SK-N-SH (cell line): Measurements from ENCODE around the gene DGCR2. TPM values are rescaled to one million over a fixed set of nuclear protein-coding genes. Genes with fewer than 3 reads are reported as not detected.

ENCODE experiments used
- CTCF ChIA-PET: fragments of 300-600, 350-600 bp; formaldehyde crosslinking; extraction: SDS; loops from one replicate; lab custom pipeline; 2021; lab: Yijun Ruan, JAX
- POLR2A ChIA-PET: fragments of 350-600 bp; sonication (Branson Sonifier 250); formaldehyde crosslinking; extraction: SDS; loops from one replicate; lab custom pipeline; 2020; ENCODE audit warnings: antibody characterized with exemption, inconsistent platforms; lab: Yijun Ruan, JAX
- DNase-seq: peaks from one replicate; pipeline ENCODE4 v3.0.0; 2012
- H2AFZ ChIP-seq: fragments of 200-600 bp; sonication (generic); 2 replicates; pipeline ENCODE4 v1.8.1; 2016; ENCODE audit warnings: antibody characterized with exemption, mild to moderate bottlenecking, low read depth
- H3F3A ChIP-seq: fragments of 200-600 bp; sonication (generic); replicated peaks from 2 replicates; pipeline ENCODE3; 2016; ENCODE audit warnings: antibody characterized with exemption, mild to moderate bottlenecking; ENCODE audit not compliant: insufficient read depth
- H3K27ac ChIP-seq, 2 experiments: fragments of 200-500 bp in 1 of 2; fragments of 200-600 bp in 1 of 2; sonication (Bioruptor generic) in 1 of 2; sonication (generic), shearing (Covaris generic) in 1 of 2; 2 replicates each; pipeline versions ENCODE4 v1.5.1 to v1.6.1; 2014 to 2016; ENCODE audit warnings: low read depth in 2 of 2, inconsistent platforms in 1 of 2, low read length in 1 of 2, mild to moderate bottlenecking in 1 of 2, mixed read lengths in 1 of 2
- H3K27me3 ChIP-seq: fragments of 200-600 bp; sonication (generic), shearing (Covaris generic); 2 replicates; pipeline ENCODE4 v1.6.1; 2016; ENCODE audit warnings: mixed run types; ENCODE audit not compliant: insufficient read depth
- H3K36me3 ChIP-seq, 2 experiments: fragments of 200-500 bp in 1 of 2; fragments of 200-600 bp in 1 of 2; sonication (Bioruptor generic) in 1 of 2; sonication (generic) in 1 of 2; replicated peaks in 1 of 2; 2 replicates each; pipeline versions ENCODE3 to v1.5.1; 2014 to 2016; ENCODE audit warnings: low read length in 1 of 2, mild to moderate bottlenecking in 1 of 2; ENCODE audit not compliant: insufficient read depth in 2 of 2, control insufficient read depth in 1 of 2
- H3K4me1 ChIP-seq, 2 experiments: fragments of 200-500 bp in 1 of 2; fragments of 200-600 bp in 1 of 2; sonication (Bioruptor generic) in 1 of 2; sonication (generic), shearing (Covaris generic) in 1 of 2; 2 replicates each; pipeline versions ENCODE4 v1.5.1 to v1.6.1; 2014 to 2016; ENCODE audit warnings: low read depth in 1 of 2, low read length in 1 of 2, mixed run types in 1 of 2; ENCODE audit not compliant: insufficient read depth in 2 of 2, control insufficient read depth in 1 of 2
- H3K4me2 ChIP-seq: fragments of 200-600 bp; sonication (generic), shearing (Covaris generic); 2 replicates; pipeline ENCODE4 v1.6.1; 2017; ENCODE audit warnings: mixed run types
- H3K4me3 ChIP-seq, 2 experiments: fragments of 200-500 bp in 1 of 2; fragments of 200-600 bp in 1 of 2; sonication (Bioruptor generic) in 1 of 2; sonication (generic), shearing (Covaris generic) in 1 of 2; 2 replicates each; pipeline versions ENCODE4 v1.5.1 to v1.8.1; 2014 to 2016; ENCODE audit warnings: low read depth in 2 of 2, inconsistent platforms in 1 of 2, low read length in 1 of 2, mild to moderate bottlenecking in 1 of 2, mixed read lengths in 1 of 2, moderate library complexity in 1 of 2
- H3K79me2 ChIP-seq: fragments of 200-600 bp; sonication (generic); 2 replicates; pipeline ENCODE4 v1.8.1; 2017; ENCODE audit warnings: mild to moderate bottlenecking; ENCODE audit not compliant: insufficient read depth
- H3K9ac ChIP-seq: fragments of 200-600 bp; sonication (generic); 2 replicates; pipeline ENCODE4 v1.6.1; 2017; ENCODE audit warnings: mixed run types
- H3K9me2 ChIP-seq: fragments of 200-600 bp; sonication (generic); 2 replicates; pipeline ENCODE4 v1.6.1; 2017; ENCODE audit warnings: mixed run types
- H3K9me3 ChIP-seq: fragments of 200-600 bp; sonication (generic); 2 replicates; pipeline ENCODE4 v1.6.1; 2017; ENCODE audit warnings: mixed run types, mild to moderate bottlenecking, moderate library complexity
- H4K20me1 ChIP-seq: fragments of 200-600 bp; sonication (generic); 2 replicates; pipeline ENCODE4 v1.6.1; 2017; ENCODE audit warnings: mild to moderate bottlenecking, mixed run types; ENCODE audit not compliant: insufficient read depth
- EP300 ChIP-seq, 2 experiments: IDR thresholded peaks; 2 replicates each; pipeline versions ENCODE4 v1.4.0 to v1.6.1; 2012; ENCODE audit warnings: borderline replicate concordance in 1 of 2, low read depth in 1 of 2, low read length in 1 of 2
- FOSL2 ChIP-seq: IDR thresholded peaks from 2 replicates; pipeline ENCODE4 v1.4.0; 2012; ENCODE audit warnings: low read depth, mild to moderate bottlenecking, moderate library complexity, borderline replicate concordance
- FOXM1 ChIP-seq: IDR thresholded peaks from 2 replicates; pipeline ENCODE4 v1.4.0; 2012; ENCODE audit warnings: low read depth, mild to moderate bottlenecking
- GABPA ChIP-seq: IDR thresholded peaks from 2 replicates; pipeline ENCODE4 v1.4.0; 2012; ENCODE audit warnings: low read depth, mild to moderate bottlenecking
- JUND ChIP-seq: IDR thresholded peaks from 2 replicates; pipeline ENCODE4 v1.4.0; 2012
- POLR2AphosphoS5 ChIP-seq: IDR thresholded peaks from 2 replicates; pipeline ENCODE4 v1.6.1; 2012; ENCODE audit warnings: low read depth, low read length
- RCOR1 ChIP-seq: fragments of 150-350 bp; IDR thresholded peaks from 2 replicates; pipeline ENCODE4 v1.6.1; 2017; ENCODE audit warnings: antibody characterized with exemption, low read length
- RXRA ChIP-seq: IDR thresholded peaks from 2 replicates; pipeline ENCODE4 v1.4.0; 2012; ENCODE audit warnings: low read depth, mild to moderate bottlenecking, borderline replicate concordance
- SMC3 ChIP-seq: IDR thresholded peaks from 2 replicates; pipeline ENCODE4 v1.6.1; 2012; ENCODE audit warnings: low read depth, low read length, improper control_type of control experiment
- YY1 ChIP-seq: IDR thresholded peaks from 2 replicates; pipeline ENCODE4 v1.4.0; 2012; ENCODE audit warnings: low read depth, mild to moderate bottlenecking
- WGBS: methylation state at CpG from one replicate; pipeline ENCODE4 v1.1.6; 2017; ENCODE audit warnings: low lambda C conversion rate; 5-methylcytosine and 5-hydroxymethylcytosine counted together
- polyA plus RNA-seq, 3 experiments: library from polyadenylated mRNA; depleted of rRNA; stranded (reverse); fragments of >200 nt; gene quantifications; 2 replicates each; pipeline ENCODE4 v1.2.3, GENCODE V29; 2012
- TF ChIP-seq, protein P1 (sequence below): IDR thresholded peaks from 2 replicates; pipeline ENCODE4 v1.4.0; 2012; ENCODE audit warnings: low read depth, borderline replicate concordance
- TF ChIP-seq, protein P2 (sequence below): IDR thresholded peaks from 2 replicates; pipeline ENCODE4; 2012
- TF ChIP-seq, protein P3 (sequence below): fragments of 150-350 bp; IDR thresholded peaks from 2 replicates; pipeline ENCODE4 v1.6.1; 2017; ENCODE audit warnings: antibody characterized with exemption, low read length, low read depth, borderline replicate concordance
- TF ChIP-seq, protein P4 (sequence below): fragments of 200-600 bp; sonication (generic); IDR thresholded peaks from 2 replicates; pipeline ENCODE4 v1.6.1; 2017; ENCODE audit warnings: antibody characterized with exemption, mild to moderate bottlenecking, moderate library complexity
- TF ChIP-seq, protein P5 (sequence below): fragments of 150-350 bp; IDR thresholded peaks from 2 replicates; pipeline ENCODE4 v1.6.1; 2016; ENCODE audit warnings: mild to moderate bottlenecking, low read depth, low read length
- TF ChIP-seq, protein P6 (sequence below): IDR thresholded peaks from 2 replicates; pipeline ENCODE4 v1.4.0; 2012; ENCODE audit warnings: low read depth

DGCR2 gene
- polyA plus RNA-seq, 1 of the 3 experiments (the other 2 are of a cell fraction), result 30.4 TPM

DNA sequence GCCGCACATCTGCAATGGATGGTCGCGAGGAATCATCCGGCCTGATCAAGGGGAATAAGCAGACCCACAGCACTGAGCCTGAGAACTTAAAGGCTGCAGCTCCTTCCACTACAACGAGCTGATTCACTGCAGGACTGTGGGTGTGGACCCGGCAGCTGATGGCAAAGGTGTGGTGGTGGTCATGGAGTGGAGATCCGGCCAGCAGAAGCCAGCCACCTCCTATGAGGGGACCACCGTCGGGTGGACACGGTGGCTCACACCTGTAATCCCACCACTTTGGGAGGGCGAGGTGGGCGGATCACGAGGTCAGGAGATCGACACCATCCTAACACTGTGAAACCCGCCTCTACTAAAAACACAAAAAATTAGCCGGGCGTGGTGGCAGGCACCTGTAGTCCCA is 66.4 kb downstream of the DGCR2 start:
- Histone ChIP-seq H3K36me3 (peaks cover 8 to 37% of the 10 kb centered on the region in 2 experiments), H3K79me2 (no peaks in the 10 kb centered on the region), H3K4me1 (peaks cover 0 to 5% of the 10 kb centered on the region in 2 experiments; a peak in 1 of 4 replicates), H3K27ac (no peak overlapping the region), H3F3A (no peaks in the 10 kb centered on the region), H3K9me2 (no peaks in the 10 kb centered on the region), H3K9me3 (no peaks in the 10 kb centered on the region), H3K9ac (no peak overlapping the region), H3K4me2 (no peak overlapping the region), H2AFZ (no peak overlapping the region), H3K27me3 (no peaks in the 10 kb centered on the region), H3K4me3 (no peak overlapping the region), H4K20me1 (no peaks in the 10 kb centered on the region)
- TF ChIP-seq GABPA (no peak), FOSL2 (no peak), EP300 (IDR thresholded peaks at IDR 0.05; ENCODE audit: borderline replicate concordance in 1 of 2, low read depth in 1 of 2, low read length in 1 of 2) (no peak), RXRA (no peak), JUND (no peak), YY1 (no peak), FOXM1 (no peak), POLR2AphosphoS5 (no peak), SMC3 (no peak), RCOR1 (no peak)
- TF ChIP-seq, protein P1, sequence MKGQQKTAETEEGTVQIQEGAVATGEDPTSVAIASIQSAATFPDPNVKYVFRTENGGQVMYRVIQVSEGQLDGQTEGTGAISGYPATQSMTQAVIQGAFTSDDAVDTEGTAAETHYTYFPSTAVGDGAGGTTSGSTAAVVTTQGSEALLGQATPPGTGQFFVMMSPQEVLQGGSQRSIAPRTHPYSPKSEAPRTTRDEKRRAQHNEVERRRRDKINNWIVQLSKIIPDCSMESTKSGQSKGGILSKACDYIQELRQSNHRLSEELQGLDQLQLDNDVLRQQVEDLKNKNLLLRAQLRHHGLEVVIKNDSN, result no peak
- TF ChIP-seq, protein P2, sequence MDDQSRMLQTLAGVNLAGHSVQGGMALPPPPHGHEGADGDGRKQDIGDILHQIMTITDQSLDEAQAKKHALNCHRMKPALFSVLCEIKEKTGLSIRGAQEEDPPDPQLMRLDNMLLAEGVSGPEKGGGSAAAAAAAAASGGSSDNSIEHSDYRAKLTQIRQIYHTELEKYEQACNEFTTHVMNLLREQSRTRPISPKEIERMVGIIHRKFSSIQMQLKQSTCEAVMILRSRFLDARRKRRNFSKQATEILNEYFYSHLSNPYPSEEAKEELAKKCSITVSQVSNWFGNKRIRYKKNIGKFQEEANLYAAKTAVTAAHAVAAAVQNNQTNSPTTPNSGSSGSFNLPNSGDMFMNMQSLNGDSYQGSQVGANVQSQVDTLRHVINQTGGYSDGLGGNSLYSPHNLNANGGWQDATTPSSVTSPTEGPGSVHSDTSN, result no peak
- TF ChIP-seq, protein P3, sequence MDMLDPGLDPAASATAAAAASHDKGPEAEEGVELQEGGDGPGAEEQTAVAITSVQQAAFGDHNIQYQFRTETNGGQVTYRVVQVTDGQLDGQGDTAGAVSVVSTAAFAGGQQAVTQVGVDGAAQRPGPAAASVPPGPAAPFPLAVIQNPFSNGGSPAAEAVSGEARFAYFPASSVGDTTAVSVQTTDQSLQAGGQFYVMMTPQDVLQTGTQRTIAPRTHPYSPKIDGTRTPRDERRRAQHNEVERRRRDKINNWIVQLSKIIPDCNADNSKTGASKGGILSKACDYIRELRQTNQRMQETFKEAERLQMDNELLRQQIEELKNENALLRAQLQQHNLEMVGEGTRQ, result no peak
- TF ChIP-seq, protein P4, sequence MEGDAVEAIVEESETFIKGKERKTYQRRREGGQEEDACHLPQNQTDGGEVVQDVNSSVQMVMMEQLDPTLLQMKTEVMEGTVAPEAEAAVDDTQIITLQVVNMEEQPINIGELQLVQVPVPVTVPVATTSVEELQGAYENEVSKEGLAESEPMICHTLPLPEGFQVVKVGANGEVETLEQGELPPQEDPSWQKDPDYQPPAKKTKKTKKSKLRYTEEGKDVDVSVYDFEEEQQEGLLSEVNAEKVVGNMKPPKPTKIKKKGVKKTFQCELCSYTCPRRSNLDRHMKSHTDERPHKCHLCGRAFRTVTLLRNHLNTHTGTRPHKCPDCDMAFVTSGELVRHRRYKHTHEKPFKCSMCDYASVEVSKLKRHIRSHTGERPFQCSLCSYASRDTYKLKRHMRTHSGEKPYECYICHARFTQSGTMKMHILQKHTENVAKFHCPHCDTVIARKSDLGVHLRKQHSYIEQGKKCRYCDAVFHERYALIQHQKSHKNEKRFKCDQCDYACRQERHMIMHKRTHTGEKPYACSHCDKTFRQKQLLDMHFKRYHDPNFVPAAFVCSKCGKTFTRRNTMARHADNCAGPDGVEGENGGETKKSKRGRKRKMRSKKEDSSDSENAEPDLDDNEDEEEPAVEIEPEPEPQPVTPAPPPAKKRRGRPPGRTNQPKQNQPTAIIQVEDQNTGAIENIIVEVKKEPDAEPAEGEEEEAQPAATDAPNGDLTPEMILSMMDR, result no peak
- TF ChIP-seq, protein P5, sequence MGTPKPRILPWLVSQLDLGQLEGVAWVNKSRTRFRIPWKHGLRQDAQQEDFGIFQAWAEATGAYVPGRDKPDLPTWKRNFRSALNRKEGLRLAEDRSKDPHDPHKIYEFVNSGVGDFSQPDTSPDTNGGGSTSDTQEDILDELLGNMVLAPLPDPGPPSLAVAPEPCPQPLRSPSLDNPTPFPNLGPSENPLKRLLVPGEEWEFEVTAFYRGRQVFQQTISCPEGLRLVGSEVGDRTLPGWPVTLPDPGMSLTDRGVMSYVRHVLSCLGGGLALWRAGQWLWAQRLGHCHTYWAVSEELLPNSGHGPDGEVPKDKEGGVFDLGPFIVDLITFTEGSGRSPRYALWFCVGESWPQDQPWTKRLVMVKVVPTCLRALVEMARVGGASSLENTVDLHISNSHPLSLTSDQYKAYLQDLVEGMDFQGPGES, result no peak
- TF ChIP-seq, protein P6, sequence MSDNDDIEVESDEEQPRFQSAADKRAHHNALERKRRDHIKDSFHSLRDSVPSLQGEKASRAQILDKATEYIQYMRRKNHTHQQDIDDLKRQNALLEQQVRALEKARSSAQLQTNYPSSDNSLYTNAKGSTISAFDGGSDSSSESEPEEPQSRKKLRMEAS, result no peak
- CTCF ChIA-PET, result no interaction called here
- WGBS, result 99% methylated on average over 12 of the region's 17 CpGs
- DNase-seq, result peak; percentile 6
- POLR2A ChIA-PET, result no interaction called here
